Neural progenitor cell (in vitro differentiated cells): Measurements from ENCODE around the gene ZRANB3. TPM values are rescaled to one million over a fixed set of nuclear protein-coding genes. Genes with fewer than 3 reads are reported as not detected.
"Not testable (repeated sequence)": the region's sequence is repeated elsewhere in the genome, so short reads cannot be mapped to it uniquely, and the experiment has no call there.

Experiments used
- DNase-seq: peaks from one replicate; pipeline ENCODE4 v3.0.0-alpha.2; 2016; ENCODE audit warnings: low spot score
- H2AFZ ChIP-seq: fragments of 200-600 bp; sonication (generic); replicated peaks from 2 replicates; pipeline ENCODE4 v1.6.1; 2016; ENCODE audit warnings: antibody characterized with exemption
- H3F3A ChIP-seq: fragments of 200-600 bp; sonication (generic); 2 replicates; pipeline ENCODE4 v1.6.1; 2016; ENCODE audit warnings: antibody characterized with exemption, low read depth
- H3K27ac ChIP-seq: fragments of 200-600 bp; sonication (generic); 2 replicates; pipeline ENCODE4 v1.5.1; 2016; ENCODE audit warnings: mild to moderate bottlenecking
- H3K27me3 ChIP-seq: fragments of 200-600 bp; sonication (generic); 2 replicates; pipeline ENCODE4 v1.6.1; 2016; ENCODE audit warnings: mild to moderate bottlenecking, moderate library complexity
- H3K36me3 ChIP-seq: fragments of 200-600 bp; sonication (generic); 2 replicates; pipeline ENCODE4 v1.5.1; 2016
- H3K4me1 ChIP-seq: fragments of 200-600 bp; sonication (generic); 2 replicates; pipeline ENCODE4 v1.6.1; 2016; ENCODE audit warnings: mixed run types
- H3K4me2 ChIP-seq: fragments of 200-600 bp; sonication (generic); 2 replicates; pipeline ENCODE4 v1.6.1; 2016
- H3K4me3 ChIP-seq: fragments of 200-600 bp; sonication (generic); 2 replicates; pipeline ENCODE4 v1.5.1; 2016
- H3K79me2 ChIP-seq: fragments of 200-600 bp; sonication (generic); 2 replicates; pipeline ENCODE4 v1.6.1; 2016; ENCODE audit warnings: low read depth
- H3K9ac ChIP-seq: fragments of 200-600 bp; sonication (generic); 2 replicates; pipeline ENCODE4 v1.6.1; 2016
- H3K9me3 ChIP-seq: fragments of 200-600 bp; sonication (generic); 2 replicates; pipeline ENCODE4 v1.5.1; 2016; ENCODE audit warnings: low read depth
- H4K20me1 ChIP-seq: fragments of 200-600 bp; sonication (generic); 2 replicates; pipeline ENCODE4 v1.6.1; 2016; ENCODE audit warnings: low read depth
- H3K27ac Mint-ChIP-seq: 3 replicates; pipeline ENCODE4 v1.8.0; 2021; ENCODE audit warnings: mixed read lengths
- H3K27me3 Mint-ChIP-seq: 2 replicates; pipeline ENCODE4 v1.8.0; 2022; ENCODE audit warnings: low read depth, mild to moderate bottlenecking, inconsistent platforms, moderate library complexity, mixed read lengths; ENCODE audit not compliant: insufficient read depth
- H3K36me3 Mint-ChIP-seq: 3 replicates; pipeline ENCODE4 v1.8.0; 2021; ENCODE audit warnings: mixed read lengths
- H3K4me1 Mint-ChIP-seq: 3 replicates; pipeline ENCODE4 v1.8.0; 2021; ENCODE audit warnings: mixed read lengths
- H3K4me3 Mint-ChIP-seq: 3 replicates; pipeline ENCODE4 v1.8.0; 2021; ENCODE audit warnings: mild to moderate bottlenecking, moderate library complexity, mixed read lengths
- H3K9me3 Mint-ChIP-seq: 3 replicates; pipeline ENCODE4 v1.8.0; 2020; ENCODE audit warnings: mixed read lengths
- EZH2 ChIP-seq: fragments of 200-600 bp; sonication (generic); IDR thresholded peaks from 2 replicates; pipeline ENCODE4 v1.6.1; 2017; ENCODE audit warnings: antibody characterized with exemption, mild to moderate bottlenecking, moderate library complexity
- EZH2phosphoT487 ChIP-seq: fragments of 200-600 bp; sonication (generic); IDR thresholded peaks from 2 replicates; pipeline ENCODE4 v1.6.1; 2017; ENCODE audit warnings: antibody characterized with exemption
- total RNA-seq: library from RNA; depleted of rRNA; stranded (reverse); fragments of >200 nt; gene quantifications from 2 replicates; pipeline ENCODE4 v1.2.3, GENCODE V29; 2015; ENCODE audit warnings: low replicate concordance
- TF ChIP-seq, protein P1 (sequence below): fragments of 200-600 bp; sonication (generic); IDR thresholded peaks from 2 replicates; pipeline ENCODE4 v1.5.1; 2017; ENCODE audit warnings: antibody characterized with exemption, mild to moderate bottlenecking

The ZRANB3 gene
- total RNA-seq, 1 donor from 2014 or later = 35.9 TPM

DNA sequence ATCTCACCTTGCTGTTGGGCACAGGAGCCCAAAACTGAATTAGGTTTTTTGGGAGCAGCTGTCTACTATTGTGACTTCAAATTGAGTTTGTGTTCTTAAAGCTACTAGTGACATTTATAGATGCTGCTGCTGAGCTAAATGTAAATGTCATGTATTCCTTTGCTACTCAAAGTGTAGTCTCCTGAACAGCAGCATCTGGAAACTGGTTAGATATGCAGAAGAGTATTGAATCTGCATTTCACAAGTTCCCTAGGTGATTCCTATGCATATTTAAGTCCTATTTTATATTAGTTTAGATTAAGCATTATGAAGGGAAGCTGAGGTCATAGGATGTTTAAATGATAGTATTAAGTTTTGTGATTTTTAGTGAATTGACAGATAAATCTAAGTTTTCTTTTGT, 411.4 kb downstream of the ZRANB3 start:
- Mint-ChIP-seq H3K36me3 (peaks cover 7% of the 10 kb centered on the region), H3K9me3 (no peaks in the 10 kb centered on the region), H3K4me1 (no peaks in the 10 kb centered on the region), H3K27ac (no peak overlapping the region), H3K27me3 (no peaks in the 10 kb centered on the region), H3K4me3 (no peak overlapping the region)
- Histone ChIP-seq H3K4me1 (no peaks in the 10 kb centered on the region), H2AFZ (no peak overlapping the region), H3K36me3 (peaks cover 14% of the 10 kb centered on the region), H3K4me3 (no peak overlapping the region), H3K79me2 (no peaks in the 10 kb centered on the region), H4K20me1 (no peaks in the 10 kb centered on the region), H3K9me3 (no peaks in the 10 kb centered on the region), H3K9ac (no peak overlapping the region), H3F3A (no peaks in the 10 kb centered on the region), H3K27ac (no peak overlapping the region), H3K4me2 (no peak overlapping the region), H3K27me3 (no peaks in the 10 kb centered on the region)
- DNase-seq = no peak
- TF ChIP-seq, protein P1, sequence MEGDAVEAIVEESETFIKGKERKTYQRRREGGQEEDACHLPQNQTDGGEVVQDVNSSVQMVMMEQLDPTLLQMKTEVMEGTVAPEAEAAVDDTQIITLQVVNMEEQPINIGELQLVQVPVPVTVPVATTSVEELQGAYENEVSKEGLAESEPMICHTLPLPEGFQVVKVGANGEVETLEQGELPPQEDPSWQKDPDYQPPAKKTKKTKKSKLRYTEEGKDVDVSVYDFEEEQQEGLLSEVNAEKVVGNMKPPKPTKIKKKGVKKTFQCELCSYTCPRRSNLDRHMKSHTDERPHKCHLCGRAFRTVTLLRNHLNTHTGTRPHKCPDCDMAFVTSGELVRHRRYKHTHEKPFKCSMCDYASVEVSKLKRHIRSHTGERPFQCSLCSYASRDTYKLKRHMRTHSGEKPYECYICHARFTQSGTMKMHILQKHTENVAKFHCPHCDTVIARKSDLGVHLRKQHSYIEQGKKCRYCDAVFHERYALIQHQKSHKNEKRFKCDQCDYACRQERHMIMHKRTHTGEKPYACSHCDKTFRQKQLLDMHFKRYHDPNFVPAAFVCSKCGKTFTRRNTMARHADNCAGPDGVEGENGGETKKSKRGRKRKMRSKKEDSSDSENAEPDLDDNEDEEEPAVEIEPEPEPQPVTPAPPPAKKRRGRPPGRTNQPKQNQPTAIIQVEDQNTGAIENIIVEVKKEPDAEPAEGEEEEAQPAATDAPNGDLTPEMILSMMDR = no peak
- TF ChIP-seq EZH2 (no peak), EZH2phosphoT487 (no peak)

DNA sequence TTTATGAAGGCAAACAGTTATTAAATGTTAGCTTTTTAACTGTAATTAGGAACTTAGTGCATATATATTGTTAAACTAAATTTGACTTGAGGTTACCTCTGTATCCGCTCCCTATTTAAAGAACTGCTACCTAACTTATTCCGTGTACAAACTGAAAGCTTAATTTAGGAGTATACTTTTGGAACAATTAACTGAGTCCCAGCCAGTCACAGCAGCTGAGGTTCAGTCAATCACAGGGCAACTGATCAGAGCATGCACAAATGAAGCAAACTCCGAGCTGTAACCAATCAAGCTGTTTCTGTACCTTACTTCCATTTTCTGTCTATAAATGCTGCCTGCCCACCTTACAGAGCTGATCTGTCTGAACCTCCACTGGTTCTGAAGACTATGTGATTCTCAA, 417.7 kb downstream of the ZRANB3 start:
- Histone ChIP-seq H3K27ac (no peak overlapping the region), H4K20me1 (no peaks in the 10 kb centered on the region), H3K9me3 (no peaks in the 10 kb centered on the region), H3K27me3 (no peaks in the 10 kb centered on the region), H3F3A (no peaks in the 10 kb centered on the region), H3K4me3 (no peak overlapping the region), H3K36me3 (no peaks in the 10 kb centered on the region), H3K4me2 (no peak overlapping the region), H3K9ac (no peak overlapping the region), H3K4me1 (no peaks in the 10 kb centered on the region), H3K79me2 (no peaks in the 10 kb centered on the region), H2AFZ (no peak overlapping the region)
- Mint-ChIP-seq H3K9me3 (peaks cover 2% of the 10 kb centered on the region), H3K4me1 (no peaks in the 10 kb centered on the region), H3K36me3 (peaks cover 11% of the 10 kb centered on the region), H3K27ac (no peak overlapping the region), H3K4me3 (no peak overlapping the region), H3K27me3 (no peaks in the 10 kb centered on the region)
- no peak for DNase-seq
- TF ChIP-seq, protein P1 = no peak
- TF ChIP-seq EZH2 (no peak), EZH2phosphoT487 (no peak)

DNA sequence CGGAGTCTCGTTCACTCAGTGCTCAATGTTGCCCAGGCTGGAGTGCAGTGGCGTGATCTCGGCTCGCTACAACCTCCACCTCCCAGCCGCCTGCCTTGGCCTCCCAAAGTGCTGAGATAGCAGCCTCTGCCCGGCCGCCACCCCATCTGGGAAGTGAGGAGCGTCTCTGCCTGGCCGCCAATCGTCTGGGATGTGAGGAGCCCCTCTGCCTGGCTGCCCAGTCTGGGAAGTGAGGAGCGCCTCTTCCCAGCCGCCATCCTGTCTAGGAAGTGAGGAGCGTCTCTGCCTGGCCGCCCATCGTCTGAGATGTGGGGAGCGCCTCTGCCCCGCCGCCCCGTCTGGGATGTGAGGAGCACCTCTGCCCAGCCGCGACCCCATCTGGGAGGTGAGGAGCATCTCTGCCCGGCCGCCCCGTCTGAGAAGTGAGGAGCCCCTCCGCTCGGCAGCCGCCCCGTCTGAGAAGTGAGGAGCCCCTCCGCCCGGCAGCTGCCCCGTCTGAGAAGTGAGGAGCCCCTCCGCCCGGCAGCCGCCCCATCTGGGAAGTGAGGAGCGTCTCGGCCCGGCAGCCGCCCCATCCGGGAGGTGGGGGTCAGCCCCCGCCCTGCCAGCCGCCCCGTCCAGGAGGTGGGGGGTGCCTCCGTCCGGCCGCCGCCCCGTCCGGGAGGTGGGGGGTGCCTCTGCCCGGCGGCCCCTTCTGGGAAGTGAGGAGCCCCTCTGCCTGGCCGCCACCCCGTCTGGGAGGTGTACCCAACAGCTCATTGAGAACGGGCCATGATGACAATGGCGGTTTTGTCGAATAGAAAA, 425.3 kb downstream of the ZRANB3 start:
- H3K27ac Mint-ChIP-seq, H3K27ac ChIP-seq, H2AFZ ChIP-seq, H3K4me1 ChIP-seq, H3F3A ChIP-seq, H3K4me3 ChIP-seq, H3K79me2 ChIP-seq, H3K4me1 Mint-ChIP-seq, H3K27me3 Mint-ChIP-seq, DNase-seq, H4K20me1 ChIP-seq, H3K4me2 ChIP-seq, H3K36me3 ChIP-seq, H3K9me3 ChIP-seq, H3K9ac ChIP-seq, H3K27me3 ChIP-seq, H3K4me3 Mint-ChIP-seq: not testable (repeated sequence)
- peaks cover 18% of the 10 kb centered on the region for H3K9me3 Mint-ChIP-seq
- peaks cover 37% of the 10 kb centered on the region for H3K36me3 Mint-ChIP-seq

DNA sequence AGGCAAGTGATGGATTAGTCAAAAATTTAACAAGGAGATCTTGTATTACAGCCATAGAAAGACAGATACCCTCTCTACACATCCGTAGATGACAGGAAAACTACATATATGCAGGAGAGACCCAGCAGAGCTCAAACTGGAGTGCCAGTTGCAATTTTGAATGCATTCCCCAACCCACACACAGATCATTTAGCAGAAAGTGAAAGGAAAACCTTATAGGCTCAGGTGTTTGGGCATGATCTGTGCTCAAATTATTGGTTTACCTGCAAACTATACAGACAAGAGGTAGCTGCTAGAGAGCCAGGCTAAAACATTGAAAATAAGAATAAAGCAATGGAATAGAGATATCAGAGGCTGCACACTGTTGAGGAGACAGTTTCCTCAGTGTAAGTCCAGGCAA, 427.2 kb downstream of the ZRANB3 start:
- Histone ChIP-seq H3K36me3 (peaks cover 9% of the 10 kb centered on the region), H3K79me2 (no peaks in the 10 kb centered on the region), H3K4me2 (no peak overlapping the region), H2AFZ (no peak overlapping the region), H3K27me3 (no peaks in the 10 kb centered on the region), H3K4me1 (no peaks in the 10 kb centered on the region), H3K9ac (no peak overlapping the region), H3K9me3 (no peaks in the 10 kb centered on the region), H3K4me3 (no peak overlapping the region), H4K20me1 (no peaks in the 10 kb centered on the region), H3F3A (no peaks in the 10 kb centered on the region), H3K27ac (no peak overlapping the region)
- Mint-ChIP-seq H3K4me1 (no peaks in the 10 kb centered on the region), H3K27me3 (no peaks in the 10 kb centered on the region), H3K4me3 (no peak overlapping the region), H3K27ac (no peak overlapping the region), H3K9me3 (peaks cover 16% of the 10 kb centered on the region), H3K36me3 (peaks cover 35% of the 10 kb centered on the region)
- no peak for DNase-seq
- TF ChIP-seq EZH2phosphoT487 (no peak), EZH2 (no peak)
- TF ChIP-seq, protein P1 = no peak
